Endothelial cell of umbilical vein (primary cell): ENCODE measurements around the gene PCLO.
A peak's percentile ranks its signal among the peaks of the same experiment; 100 is the strongest.

ENCODE experiments used
- EZH2 ChIP-seq: IDR thresholded peaks from 2 replicates; pipeline ENCODE4 v1.6.1; 2012; ENCODE audit warnings: borderline replicate concordance, low read depth, mild to moderate bottlenecking, moderate library complexity, low read length, inconsistent platforms; ENCODE audit not compliant: severe bottlenecking
- FOS ChIP-seq: IDR thresholded peaks from 2 replicates; pipeline ENCODE4 v1.6.1; 2011; ENCODE audit warnings: mild to moderate bottlenecking, low read length, moderate library complexity, borderline replicate concordance; ENCODE audit not compliant: insufficient read depth
- JUN ChIP-seq: IDR thresholded peaks from 2 replicates; pipeline ENCODE4 v1.6.1; 2011; ENCODE audit warnings: borderline replicate concordance, low read depth; ENCODE audit not compliant: insufficient read length, insufficient read depth
- MYC ChIP-seq: IDR thresholded peaks from one replicate; pipeline ENCODE4 v1.6.1; 2011; ENCODE audit warnings: mild to moderate bottlenecking, low read depth, low read length
- POLR2A ChIP-seq: IDR thresholded peaks from 2 replicates; pipeline ENCODE4 v1.6.1; 2012; ENCODE audit warnings: low read depth, mild to moderate bottlenecking, control low read depth, low read length
- POLR2AphosphoS5 ChIP-seq: IDR thresholded peaks from 2 replicates; pipeline ENCODE4 v1.6.1; 2012; ENCODE audit warnings: low read depth, mild to moderate bottlenecking, control low read depth, low read length, moderate library complexity; ENCODE audit not compliant: insufficient read depth
- TF ChIP-seq, protein P1 (sequence below), 2 donors: IDR thresholded peaks; 1 replicate in 1 of 2; 2 replicates in 1 of 2; pipeline ENCODE4 v1.5.1; 2011; ENCODE audit warnings: low read length in 2 of 2, mild to moderate bottlenecking in 2 of 2, moderate library complexity in 2 of 2, control low read depth in 1 of 2, inconsistent platforms in 1 of 2, low read depth in 1 of 2; ENCODE audit not compliant: insufficient read depth in 1 of 2; ENCODE audit errors: extremely low read depth in 1 of 2
- TF ChIP-seq, protein P2 (sequence below): IDR thresholded peaks from 2 replicates; pipeline ENCODE4 v1.6.1; 2011; ENCODE audit not compliant: insufficient read depth, insufficient read length

DNA sequence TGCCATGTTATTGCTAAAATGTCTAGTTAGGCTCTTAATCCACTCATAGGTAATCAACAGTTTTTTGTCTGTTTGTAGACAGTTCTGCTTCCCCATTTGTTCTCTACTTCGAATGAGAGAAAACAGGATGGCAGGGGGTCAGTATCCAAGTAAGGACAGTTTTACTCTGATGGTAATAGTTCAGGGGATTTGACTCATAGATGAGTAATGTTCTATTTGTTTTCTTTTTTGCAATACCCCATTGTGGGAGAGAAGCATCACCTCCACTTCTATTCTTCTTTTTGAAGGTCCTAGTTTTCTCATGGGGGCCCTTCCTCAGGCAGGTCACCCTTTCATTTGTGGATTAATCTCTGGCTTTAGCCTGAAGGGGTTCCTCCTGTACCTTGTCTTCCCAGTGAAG lies 13.9 kb downstream of the PCLO start:
- no peak for TF ChIP-seq POLR2A
- TF ChIP-seq, protein P1, sequence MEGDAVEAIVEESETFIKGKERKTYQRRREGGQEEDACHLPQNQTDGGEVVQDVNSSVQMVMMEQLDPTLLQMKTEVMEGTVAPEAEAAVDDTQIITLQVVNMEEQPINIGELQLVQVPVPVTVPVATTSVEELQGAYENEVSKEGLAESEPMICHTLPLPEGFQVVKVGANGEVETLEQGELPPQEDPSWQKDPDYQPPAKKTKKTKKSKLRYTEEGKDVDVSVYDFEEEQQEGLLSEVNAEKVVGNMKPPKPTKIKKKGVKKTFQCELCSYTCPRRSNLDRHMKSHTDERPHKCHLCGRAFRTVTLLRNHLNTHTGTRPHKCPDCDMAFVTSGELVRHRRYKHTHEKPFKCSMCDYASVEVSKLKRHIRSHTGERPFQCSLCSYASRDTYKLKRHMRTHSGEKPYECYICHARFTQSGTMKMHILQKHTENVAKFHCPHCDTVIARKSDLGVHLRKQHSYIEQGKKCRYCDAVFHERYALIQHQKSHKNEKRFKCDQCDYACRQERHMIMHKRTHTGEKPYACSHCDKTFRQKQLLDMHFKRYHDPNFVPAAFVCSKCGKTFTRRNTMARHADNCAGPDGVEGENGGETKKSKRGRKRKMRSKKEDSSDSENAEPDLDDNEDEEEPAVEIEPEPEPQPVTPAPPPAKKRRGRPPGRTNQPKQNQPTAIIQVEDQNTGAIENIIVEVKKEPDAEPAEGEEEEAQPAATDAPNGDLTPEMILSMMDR (IDR thresholded peaks at IDR 0.05; ENCODE audit: extremely low read depth in 1 of 2, insufficient read depth in 1 of 2, low read depth in 1 of 2, low read length in 2 of 2), result no peak
- TF ChIP-seq, protein P2, sequence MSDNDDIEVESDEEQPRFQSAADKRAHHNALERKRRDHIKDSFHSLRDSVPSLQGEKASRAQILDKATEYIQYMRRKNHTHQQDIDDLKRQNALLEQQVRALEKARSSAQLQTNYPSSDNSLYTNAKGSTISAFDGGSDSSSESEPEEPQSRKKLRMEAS, result no peak
- TF ChIP-seq JUN, result peak; percentile 37
- TF ChIP-seq POLR2AphosphoS5, result no peak
- TF ChIP-seq EZH2, result no peak
- peak; percentile 59 for TF ChIP-seq FOS
- no peak for TF ChIP-seq MYC
